Type B pancreatic cell (in vitro differentiated cells): ENCODE measurements around the gene SOD3. TPM values are rescaled to one million over a fixed set of nuclear protein-coding genes. Genes with fewer than 3 reads are reported as not detected.

Experiments used
- DNase-seq: peaks from one replicate; pipeline ENCODE4 v3.0.0; 2021; ENCODE audit warnings: mixed read lengths; ENCODE audit not compliant: unreplicated experiment; ENCODE audit errors: extremely low spot score
- H3K27ac Mint-ChIP-seq: 2 replicates; pipeline ENCODE4 v1.8.0; 2021; ENCODE audit warnings: mild to moderate bottlenecking, mixed read lengths
- H3K27me3 Mint-ChIP-seq: 2 replicates; pipeline ENCODE4 v1.8.0; 2021; ENCODE audit warnings: mixed read lengths
- H3K36me3 Mint-ChIP-seq: 2 replicates; pipeline ENCODE4 v1.8.0; 2021; ENCODE audit warnings: mixed read lengths
- H3K4me1 Mint-ChIP-seq: one replicate; pipeline ENCODE4 v1.8.0; 2021; ENCODE audit warnings: mixed read lengths; ENCODE audit not compliant: unreplicated experiment
- H3K4me3 Mint-ChIP-seq: 2 replicates; pipeline ENCODE4 v1.8.0; 2021; ENCODE audit warnings: mild to moderate bottlenecking, mixed read lengths
- H3K9me3 Mint-ChIP-seq: 2 replicates; pipeline ENCODE4 v1.8.0; 2021; ENCODE audit warnings: mixed read lengths
- CTCF ChIP-seq: fragments of 200-600 bp; sonication (generic); conservative IDR thresholded peaks from 2 replicates; pipeline ENCODE4 v1.5.0; 2021; ENCODE audit warnings: antibody characterized with exemption, mild to moderate bottlenecking
- total RNA-seq: library from RNA; stranded (reverse); gene quantifications from 2 replicates; pipeline ENCODE4 v1.2.1, GENCODE V29; 2021; ENCODE audit warnings: low replicate concordance

Gene SOD3
- total RNA-seq, 1 donor from 2014 or later = 5.4 TPM

- Mint-ChIP-seq H3K36me3 (peaks cover 13% of the 10 kb centered on the region), H3K27me3 (no peaks in the 10 kb centered on the region), H3K27ac (no peak overlapping the region), H3K4me3 (no peak overlapping the region), H3K9me3 (peaks cover 14% of the 10 kb centered on the region), H3K4me1 (peaks cover 15% of the 10 kb centered on the region)
- no peak for DNase-seq
- TF ChIP-seq CTCF = no peak
These were observed 13.6 kb downstream of the SOD3 start for GRCh38 chr4:24808955-24809354.

GRCh38 chr4:24809376-24809775 is 14.0 kb downstream of the SOD3 start:
- H3K36me3 Mint-ChIP-seq = peaks cover 13% of the 10 kb centered on the region
- DNase-seq = no peak
- H3K4me3 Mint-ChIP-seq = no peak overlapping the region
- H3K9me3 Mint-ChIP-seq = peaks cover 14% of the 10 kb centered on the region
- TF ChIP-seq CTCF = peak; percentile 39
- no peak overlapping the region for H3K27ac Mint-ChIP-seq
- H3K4me1 Mint-ChIP-seq = peaks cover 15% of the 10 kb centered on the region
- no peaks in the 10 kb centered on the region for H3K27me3 Mint-ChIP-seq

- Mint-ChIP-seq H3K27me3 (no peaks in the 10 kb centered on the region), H3K36me3 (peaks cover 13% of the 10 kb centered on the region), H3K4me3 (no peak overlapping the region), H3K27ac (no peak overlapping the region), H3K9me3 (peaks cover 13% of the 10 kb centered on the region), H3K4me1 (peaks cover 14% of the 10 kb centered on the region)
- DNase-seq = no peak
- no peak for TF ChIP-seq CTCF
These were observed 14.5 kb downstream of the SOD3 start for GRCh38 chr4:24809815-24810405.

GRCh38 chr4:24810871-24811631 is 15.7 kb downstream of the SOD3 start:
- H3K27ac Mint-ChIP-seq = no peak overlapping the region
- peaks cover 9% of the 10 kb centered on the region for H3K9me3 Mint-ChIP-seq
- no peaks in the 10 kb centered on the region for H3K27me3 Mint-ChIP-seq
- TF ChIP-seq CTCF = no peak
- H3K4me1 Mint-ChIP-seq = peaks cover 5% of the 10 kb centered on the region
- no peak overlapping the region for H3K4me3 Mint-ChIP-seq
- no peak for DNase-seq
- H3K36me3 Mint-ChIP-seq = peaks cover 13% of the 10 kb centered on the region

- no peaks in the 10 kb centered on the region for H3K4me1 Mint-ChIP-seq
- H3K9me3 Mint-ChIP-seq = peaks cover 9% of the 10 kb centered on the region
- H3K4me3 Mint-ChIP-seq = no peak overlapping the region
- H3K27me3 Mint-ChIP-seq = no peaks in the 10 kb centered on the region
- H3K27ac Mint-ChIP-seq = no peak overlapping the region
- no peak for DNase-seq
- TF ChIP-seq CTCF = no peak
- peaks cover 21% of the 10 kb centered on the region for H3K36me3 Mint-ChIP-seq
These were observed 18.4 kb downstream of the SOD3 start for GRCh38 chr4:24813732-24814131.
